Activated CD8-positive, alpha-beta memory T cell treated with anti-CD3 and anti-CD28 coated beads, Interleukin-2, amount 50 U/mL, for 1 hour (primary cell): ENCODE results near the gene SLC39A11.

ENCODE experiments used
- DNase-seq: peaks from one replicate; pipeline ENCODE4 v3.0.0-alpha.2; 2020; ENCODE audit errors: extremely low read depth

SLC39A11 gene

DNA sequence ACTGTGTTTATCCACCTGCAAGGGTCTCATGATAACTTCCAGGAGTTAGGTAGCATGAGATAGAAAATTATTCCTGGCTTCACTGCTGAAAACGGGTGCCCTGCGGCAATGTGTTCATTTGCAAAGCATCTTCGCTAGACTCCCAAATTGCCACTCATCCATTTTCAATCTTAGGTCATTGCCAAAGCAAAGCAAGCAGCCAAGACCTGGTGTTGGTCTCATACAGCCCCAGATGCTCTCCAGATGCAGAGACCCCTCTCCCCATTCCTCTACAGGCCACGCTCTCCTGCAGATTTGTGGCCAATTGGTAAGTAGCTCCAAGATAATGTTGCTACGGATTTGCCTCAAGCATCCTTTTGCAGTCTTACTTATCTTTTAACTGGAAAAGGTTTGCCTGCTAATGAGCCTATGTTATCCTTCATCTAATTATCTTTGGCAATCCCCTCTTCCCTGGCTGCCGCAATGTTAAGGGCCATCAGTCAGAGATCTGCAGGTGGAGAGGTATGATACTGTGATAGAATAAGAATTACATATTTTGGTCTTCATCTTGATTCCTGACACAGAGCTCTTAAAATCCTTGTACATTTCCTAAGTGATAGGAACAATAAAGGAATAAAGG lies 222.0 kb downstream of the SLC39A11 start:
- DNase-seq: no peak

DNA sequence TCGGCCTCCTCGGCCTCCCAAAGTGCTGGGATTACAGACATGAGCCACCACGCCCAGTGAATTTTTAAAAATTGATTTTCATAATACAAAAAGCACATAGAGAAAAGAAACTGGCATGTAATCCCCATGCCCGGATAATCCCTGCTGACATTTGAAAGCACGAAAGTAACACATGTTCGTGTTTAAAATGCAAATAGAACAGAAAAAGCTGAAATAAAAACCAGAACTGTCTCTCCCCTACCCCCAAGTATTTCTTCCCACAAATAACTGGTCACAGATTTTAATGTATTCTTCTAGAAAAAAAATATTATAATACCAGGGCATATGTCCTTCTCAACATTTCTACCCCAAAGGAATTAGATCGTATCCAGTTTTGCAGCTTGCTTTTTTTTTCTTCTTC lies 222.9 kb downstream of the SLC39A11 start:
- DNase-seq: no peak

DNA sequence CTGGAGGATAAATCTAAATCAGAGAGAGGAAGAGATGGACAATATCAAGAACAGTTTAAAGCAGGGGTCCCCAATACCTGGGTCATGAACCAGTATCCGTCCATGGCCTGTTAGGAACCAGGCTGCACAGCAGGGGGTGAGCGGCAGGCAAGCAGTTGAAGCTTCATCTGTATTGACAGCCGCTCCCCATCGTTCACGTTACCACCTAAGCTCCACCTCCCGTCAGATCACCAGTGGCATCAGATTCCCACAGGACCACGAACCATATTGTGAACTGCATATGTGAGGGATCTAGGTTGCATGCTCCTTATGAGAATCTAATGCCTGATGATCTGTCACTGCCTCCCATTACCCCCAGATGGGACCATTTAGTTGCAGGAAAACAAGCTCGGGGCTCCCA lies 226.5 kb downstream of the SLC39A11 start:
- DNase-seq: no peak

DNA sequence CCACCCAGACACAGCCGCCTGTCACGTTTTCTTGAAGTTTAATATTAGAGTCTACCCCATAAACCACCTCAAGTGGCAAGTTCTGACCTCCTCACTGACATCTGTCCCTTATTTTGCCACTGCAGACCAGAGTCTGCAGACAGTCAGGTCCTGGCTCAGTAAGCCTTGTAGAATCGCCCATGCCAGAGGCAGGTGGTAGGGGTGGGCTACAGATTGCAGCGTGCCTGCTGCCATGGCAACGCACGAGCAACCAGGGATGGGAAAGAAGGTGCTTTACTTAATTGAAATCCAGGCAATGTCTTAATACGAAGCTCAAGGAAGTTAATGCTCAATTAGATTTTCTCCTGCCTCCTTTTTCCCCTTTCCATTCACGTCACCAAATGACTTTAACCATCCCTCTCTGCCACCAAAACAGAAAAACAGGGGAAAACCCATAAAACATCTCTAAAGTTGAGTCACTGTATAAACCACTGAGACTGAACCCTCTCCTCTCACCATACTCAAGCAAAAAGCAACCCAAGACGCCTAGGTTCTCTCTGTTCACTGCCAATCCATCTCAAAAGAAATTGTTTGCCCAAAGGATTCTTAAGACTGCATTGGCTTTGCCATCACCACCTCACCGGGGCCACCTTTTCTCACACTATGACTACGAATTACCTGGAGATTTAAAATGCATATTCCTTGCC lies 228.8 kb downstream of the SLC39A11 start:
- no peak for DNase-seq

DNA sequence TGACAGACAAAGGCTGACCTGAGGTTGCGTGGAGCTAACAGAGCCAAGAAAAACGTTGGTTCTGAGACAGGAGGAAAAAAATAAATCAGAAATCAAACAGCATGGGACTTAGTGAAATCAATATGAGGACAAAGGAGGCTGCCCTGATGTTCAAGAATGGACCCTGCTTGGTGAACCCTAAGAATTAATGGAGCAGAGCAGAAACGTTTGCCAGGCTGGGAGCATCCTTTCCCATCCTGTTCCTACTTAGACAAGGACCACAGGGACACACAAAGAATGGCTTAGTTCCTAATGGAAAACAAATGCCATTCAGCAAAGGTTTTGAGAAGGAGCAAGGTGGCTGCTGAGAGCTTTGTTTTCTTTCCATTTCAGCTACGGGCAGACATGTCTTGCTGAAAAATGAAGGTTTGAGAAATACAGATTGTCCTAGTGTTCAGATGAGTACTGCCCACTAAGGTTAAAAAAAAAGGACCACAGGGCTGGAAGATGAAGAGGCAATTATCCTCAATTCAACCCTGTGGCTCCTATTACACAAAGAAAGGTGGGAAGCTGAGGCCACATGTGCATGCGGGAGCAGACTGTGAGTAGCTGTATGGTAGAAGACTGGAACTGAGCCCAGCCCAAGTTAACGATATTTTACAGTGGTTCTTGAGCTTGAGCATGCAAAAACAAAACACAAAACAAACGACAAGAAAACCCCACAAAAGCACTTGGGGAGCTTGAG lies 230.1 kb downstream of the SLC39A11 start:
- DNase-seq: no peak

DNA sequence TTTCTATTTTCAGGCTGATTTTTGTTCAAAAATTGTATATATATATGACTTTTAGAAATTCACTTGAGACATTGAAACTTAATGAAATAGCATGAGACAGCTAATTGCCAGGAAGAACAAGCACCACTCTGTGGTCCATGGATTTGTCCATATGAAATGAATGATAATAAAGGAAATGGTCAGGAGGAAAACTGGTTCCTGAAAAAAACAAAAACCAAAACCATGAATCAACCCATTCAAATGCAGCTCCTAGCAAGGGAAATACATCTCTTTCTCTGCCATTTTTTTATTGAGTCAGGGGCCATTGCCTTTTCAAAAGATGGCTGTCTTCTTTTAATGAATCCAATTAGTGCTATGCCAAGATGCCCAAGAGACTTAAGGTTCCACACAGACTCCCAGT lies 230.7 kb downstream of the SLC39A11 start:
- no peak for DNase-seq

DNA sequence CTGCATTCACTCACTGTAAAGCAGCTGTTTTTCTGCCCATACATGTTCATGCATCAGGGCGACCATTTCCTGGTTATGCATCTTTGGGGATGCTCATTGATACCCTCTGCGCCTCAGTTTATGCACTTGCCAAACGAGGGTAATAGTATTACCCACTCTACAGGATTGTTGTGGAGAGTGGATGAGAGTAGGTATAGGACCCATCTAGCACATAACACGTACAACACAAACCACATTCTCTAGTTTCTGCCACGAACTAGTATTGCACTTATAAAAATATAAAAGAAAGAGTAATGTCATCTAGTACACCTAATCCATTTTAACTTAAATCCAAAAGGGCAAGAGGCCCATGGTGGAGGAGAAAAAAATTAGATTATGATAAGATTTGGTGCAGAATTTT lies 231.7 kb downstream of the SLC39A11 start:
- DNase-seq: no peak

DNA sequence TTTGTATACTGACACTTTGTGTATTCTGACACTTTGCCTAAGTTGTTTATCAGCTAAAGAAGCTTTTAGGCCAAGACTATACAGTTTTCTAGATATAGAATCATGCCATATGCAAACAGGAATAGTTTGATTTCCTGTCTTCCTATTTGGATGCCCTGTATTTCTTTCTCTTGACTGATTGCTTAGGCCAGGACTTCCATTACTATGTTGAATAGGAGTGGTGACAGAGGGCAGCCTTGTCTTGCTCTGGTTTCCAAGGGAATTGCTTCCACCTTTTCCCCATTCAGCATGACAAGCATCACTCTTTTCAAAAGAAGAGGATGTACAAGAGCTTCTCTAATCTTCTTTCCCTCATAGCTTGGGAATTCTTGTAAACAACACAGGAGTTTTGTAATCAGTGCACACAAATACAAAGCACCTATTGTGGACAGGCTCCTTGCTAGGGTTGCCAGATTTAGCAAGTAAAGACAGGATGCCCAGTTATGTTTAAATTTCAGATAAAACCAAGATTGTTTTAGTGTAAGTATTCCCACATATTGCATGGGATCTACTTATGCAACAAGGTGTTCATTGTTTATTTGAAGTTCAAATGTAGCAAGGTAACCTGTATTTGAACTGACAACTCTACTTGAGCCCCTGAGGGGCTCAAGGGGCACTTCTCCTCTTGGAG lies 233.5 kb downstream of the SLC39A11 start:
- no peak for DNase-seq

DNA sequence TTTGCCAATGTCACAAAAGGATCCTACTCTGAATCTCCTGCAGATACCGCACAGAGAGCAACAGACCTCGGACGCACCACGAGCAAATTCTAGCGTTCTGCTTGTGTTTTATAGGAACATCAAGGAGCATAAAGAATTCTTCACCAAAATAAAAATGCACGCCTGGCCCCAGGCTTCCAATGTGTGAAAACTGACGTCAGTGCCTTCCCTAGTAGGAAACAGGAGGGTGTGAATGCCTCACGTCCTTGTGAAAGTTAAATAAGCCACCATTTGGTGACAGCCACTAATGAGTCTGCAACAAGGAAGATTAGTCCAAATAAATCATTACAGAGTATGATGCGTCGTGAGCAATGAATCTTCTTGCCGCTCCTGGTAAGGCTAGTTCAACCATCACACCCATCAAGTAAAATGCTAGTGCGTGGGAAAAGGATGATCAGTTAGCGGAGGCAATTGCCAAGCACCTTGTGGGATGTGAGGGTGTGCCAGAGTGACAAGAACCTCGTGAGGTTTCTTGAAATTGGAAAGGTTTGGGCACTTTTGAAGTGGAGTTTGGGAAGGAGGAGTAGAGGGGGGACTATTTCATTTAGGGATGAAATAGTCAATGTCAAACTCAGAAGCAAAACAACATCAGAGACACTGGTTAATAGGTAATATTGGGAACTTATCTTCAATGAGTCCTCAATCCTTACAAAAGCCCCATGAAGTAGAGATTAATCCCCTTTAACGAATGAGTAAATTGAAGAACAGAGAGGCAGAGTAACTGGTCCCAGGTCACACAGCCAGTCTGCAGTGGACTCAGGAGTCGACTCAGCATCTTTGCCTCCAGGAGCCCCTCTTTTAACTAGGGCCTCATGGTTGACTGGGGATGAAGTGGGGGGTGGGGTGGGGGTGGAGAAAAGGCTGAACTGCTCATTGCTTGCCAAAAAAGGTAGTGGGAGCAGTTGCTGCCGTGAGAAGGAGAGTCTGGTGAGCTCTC lies 238.8 kb downstream of the SLC39A11 start:
- no peak for DNase-seq

DNA sequence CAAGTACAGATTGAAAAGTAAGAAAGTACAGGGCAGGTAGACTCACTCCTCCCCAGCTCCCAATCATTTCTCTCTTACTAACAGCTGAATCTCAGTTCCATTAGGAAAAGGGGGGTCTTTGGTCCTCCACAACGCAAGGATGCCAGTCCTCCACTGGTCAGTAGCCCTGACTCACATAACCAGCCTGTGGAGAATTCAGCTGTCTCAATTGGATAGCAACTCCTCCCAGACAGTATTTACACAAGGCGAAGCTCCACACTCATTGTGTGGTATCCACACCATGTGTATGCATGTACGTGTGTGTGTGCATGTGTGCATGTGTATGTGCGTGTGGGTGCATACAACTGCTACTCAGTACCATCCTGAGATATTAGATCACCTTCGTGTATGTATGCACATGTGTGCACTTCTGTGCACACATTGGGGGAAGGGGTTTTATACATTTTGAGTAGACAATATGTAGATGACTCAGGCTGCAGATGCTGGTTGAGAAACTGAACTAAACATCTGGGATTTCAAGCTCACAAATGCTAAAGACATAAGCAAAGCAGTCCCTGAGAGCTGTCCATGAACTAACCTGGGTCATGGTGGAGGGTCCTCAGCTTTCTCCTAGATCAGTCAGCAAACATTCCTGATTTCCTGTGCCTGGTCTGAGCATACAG lies 240.1 kb downstream of the SLC39A11 start:
- no peak for DNase-seq

DNA sequence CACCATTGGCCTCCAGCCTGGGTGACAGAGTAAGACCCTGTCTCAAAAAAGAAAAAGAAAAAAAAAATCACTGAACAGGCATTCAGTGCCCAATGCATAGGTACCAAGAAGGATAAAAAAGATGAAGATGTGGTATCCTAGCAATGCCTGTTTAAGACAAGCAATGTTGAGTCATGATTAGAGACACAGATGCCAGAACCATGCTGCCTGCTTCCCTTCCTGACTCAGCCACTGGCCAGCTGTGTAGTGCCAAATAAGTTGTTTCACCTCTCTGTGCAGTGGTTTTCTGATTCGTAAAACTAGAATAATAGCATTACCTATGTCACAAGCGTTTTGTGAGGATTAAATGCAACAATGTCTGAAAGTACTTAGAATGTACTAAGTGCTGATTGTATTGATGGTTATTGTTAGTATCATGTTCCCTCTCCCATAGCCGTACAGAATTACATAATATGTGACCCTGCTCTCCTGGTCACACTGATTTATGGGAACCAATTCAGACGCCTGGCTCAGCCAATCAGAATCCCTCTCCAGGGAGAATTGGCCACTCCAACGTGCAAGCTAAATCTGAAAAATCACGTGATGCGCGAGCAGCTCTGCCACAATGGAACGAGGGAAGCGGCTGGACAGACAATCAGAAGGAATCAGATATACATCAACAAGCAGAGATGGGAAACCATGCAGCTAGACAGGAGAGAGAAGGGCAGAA lies 241.9 kb downstream of the SLC39A11 start:
- no peak for DNase-seq

DNA sequence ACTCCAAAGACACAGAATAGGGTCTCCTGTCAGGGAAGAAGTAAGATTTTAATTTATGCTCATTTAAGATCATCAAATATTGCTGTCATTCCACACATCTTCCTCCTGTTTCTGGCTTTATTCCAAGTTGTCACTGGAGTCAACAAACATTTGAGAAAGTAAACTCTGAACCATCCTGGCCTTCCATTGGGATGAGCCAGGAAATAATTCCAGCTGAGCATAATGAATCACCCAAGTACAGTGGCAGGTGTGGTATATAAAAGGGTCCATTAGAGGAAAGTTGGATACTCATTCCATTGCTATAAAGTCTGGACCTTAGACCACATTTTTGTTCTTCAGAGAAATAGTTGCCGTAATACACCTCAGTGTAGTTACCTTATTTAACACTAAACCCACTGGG lies 246.1 kb downstream of the SLC39A11 start:
- no peak for DNase-seq

DNA sequence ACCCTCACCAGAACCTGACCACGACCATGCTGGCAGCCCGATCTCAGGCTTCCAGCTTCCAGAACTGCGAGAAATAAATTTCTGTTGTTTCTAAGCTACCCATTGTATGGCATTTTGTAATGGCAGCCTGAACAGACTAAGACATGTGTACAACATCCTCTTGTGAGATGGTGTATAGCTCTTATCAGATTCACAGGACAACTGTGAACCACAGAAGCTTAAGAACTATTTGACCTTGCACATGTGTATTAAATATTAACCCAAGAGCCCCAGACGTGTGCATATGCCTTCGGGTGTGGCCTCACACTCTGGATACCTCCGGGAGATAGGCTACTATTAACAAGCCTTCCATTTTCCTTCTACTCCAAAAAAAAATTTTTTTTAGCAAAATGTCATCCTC lies 248.9 kb downstream of the SLC39A11 start:
- no peak for DNase-seq

DNA sequence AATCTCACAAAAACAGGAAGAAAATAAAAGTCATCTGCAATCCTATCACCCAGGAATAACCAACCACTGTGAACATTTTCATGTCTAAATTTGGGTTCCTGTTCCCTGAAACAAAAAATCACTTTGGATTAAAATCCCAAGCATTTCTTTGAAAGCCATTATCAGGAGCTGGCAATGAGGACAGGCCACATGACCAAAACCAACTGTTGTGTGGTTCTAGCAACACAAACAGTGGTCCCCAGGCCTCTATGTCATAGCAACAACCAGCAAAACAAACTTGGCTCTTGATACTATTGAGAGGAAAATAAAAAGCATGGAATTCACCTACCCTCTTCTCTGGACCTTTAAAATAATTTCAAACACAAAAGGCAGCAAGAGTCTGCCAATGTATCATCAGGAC lies 252.5 kb downstream of the SLC39A11 start:
- DNase-seq: no peak

DNA sequence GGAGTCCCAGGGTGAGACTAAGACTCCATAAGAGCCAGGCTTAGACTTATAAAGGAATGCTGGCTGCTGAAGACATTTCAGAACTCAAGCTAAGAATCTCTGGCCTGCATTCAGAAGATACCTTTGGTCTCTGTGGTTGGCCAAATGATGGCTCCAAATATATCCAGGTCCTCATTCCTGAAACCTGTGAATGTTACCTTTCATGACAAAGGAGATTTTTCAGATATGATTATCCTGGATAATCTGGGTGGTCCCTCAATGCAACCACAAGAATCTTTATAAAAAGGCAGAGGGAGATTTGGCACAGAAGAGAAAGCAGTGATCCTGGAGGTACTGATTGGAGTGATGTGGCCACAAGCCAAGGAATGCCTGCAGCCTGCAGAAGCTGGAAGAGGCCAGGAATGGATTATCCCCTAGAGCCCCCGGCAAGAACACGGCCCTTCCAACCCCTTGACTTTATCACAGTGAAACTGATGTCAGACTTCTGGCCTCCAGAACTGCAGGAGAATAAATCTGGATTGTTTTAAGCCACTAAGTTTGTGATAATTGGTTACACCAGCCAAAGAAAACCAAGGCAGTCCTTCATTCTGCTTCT lies 253.3 kb downstream of the SLC39A11 start:
- DNase-seq: no peak

DNA sequence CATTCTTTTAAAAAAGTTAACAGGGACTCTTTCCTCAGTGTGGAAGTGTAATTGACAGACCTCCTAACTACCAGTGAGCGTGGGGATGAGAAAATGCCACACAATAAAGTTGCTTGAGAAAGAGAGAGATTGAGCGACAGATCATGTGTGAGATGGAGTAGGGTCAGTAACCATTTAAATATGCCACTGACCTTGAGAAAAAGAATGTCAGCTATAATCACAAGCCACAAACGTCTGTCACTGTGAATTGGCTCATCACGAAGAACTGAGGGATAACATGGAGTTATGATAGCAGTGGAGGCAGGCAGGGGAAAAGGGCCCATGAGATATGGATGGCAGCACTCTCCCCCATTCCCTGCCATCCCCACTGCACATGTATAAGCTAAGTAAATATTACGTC lies 253.9 kb downstream of the SLC39A11 start:
- DNase-seq: no peak

DNA sequence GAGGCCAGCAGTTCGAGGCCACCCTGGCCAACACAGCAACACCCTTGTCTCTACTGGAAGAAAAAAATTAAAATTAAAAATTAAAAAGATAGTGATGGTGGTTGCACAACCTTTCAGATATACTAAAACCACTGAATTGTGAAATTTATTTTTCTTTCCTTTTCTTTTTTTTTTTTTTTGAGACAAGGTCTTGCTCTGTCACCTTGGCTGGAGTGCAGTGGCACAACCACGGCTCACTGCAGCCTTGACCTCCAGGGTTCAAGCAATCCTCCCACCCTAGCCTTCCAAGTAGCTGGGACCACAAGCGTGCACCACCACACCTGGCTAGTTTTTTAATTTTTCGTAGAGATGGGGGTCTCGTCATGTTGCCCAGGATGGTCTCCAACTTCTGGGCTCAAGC lies 254.4 kb downstream of the SLC39A11 start:
- no peak for DNase-seq

DNA sequence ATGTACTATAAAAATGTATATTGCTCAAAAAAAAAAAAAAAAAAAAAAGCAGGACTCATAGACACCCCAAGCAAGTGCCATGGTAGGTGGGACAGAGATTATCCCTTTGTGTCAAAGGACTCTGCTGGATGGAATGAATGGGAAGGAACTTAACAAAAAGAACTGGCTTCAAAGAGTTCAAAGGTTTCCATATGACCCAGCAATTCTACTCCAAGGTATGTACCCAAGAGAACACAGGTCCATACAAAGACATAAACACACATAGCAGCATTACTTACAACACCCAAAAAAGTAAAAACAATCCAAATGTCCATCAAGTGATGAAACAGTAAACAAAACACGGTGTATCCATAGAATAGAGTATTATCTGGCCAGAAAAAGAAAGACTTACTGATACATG lies 255.2 kb downstream of the SLC39A11 start:
- DNase-seq: no peak

DNA sequence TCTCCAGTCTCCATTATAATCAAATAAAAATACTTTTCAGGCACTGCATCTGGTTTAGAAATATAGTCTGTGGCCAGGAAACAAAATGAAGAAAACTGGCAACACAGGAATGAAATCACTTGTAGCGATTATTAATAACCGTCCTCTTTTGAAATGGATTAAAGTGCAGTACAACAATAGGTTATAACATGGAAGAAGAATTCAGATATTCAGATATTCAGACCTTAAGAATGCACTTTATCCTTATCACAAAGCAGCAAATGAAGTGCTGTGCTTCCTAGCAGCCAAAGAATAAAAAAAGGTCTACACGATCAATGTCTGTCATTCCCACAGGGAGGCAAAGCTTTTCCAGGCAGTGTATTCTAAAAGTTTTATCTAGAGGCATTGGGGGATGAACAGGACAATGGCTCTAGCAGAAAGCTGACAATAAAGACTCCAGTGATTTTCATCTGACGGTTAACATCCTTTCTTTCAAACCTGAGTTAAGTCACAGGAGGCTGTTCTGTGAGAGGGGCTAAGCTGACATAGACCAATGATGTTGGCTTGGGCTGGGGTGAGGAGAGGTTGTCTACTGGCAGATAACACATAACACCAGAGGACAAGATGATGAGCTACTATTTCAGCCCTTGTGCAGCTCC lies 259.2 kb downstream of the SLC39A11 start:
- DNase-seq: no peak
